Measurements from ENCODE around the gene TEAD1.

Gene TEAD1

DNA sequence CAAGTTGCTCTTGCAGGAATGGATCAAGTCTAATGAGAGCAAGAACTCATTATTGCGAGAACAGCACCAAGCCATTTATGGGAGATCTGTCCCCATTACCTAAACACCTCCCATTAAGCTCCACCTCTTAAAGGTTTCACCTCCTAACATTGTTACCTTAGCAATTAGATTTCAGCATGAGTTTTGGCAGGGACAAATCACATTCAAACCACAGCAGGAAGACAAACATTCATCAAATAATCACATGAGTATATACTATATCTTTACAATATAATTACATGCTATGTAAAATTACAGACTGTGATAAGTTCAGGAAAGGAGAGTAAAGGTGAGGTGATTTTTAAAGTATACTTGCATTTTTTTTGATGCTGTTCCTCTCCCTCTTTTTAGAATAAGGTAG, 6.6 kb upstream of the TEAD1 start:
- no peak for TF ChIP-seq TAF1 (IDR thresholded peaks at IDR 0.05; ENCODE audit: borderline replicate concordance, insufficient read depth, low read length)
- TF ChIP-seq FOXP2 (optimal IDR thresholded peaks at IDR 0.05; ENCODE audit: borderline replicate concordance, extremely low read depth, extremely low read length, insufficient read depth): no peak
- no peak for TF ChIP-seq POLR2AphosphoS5 (IDR thresholded peaks at IDR 0.05; ENCODE audit: low read depth, low read length)
- TF ChIP-seq, protein P1, sequence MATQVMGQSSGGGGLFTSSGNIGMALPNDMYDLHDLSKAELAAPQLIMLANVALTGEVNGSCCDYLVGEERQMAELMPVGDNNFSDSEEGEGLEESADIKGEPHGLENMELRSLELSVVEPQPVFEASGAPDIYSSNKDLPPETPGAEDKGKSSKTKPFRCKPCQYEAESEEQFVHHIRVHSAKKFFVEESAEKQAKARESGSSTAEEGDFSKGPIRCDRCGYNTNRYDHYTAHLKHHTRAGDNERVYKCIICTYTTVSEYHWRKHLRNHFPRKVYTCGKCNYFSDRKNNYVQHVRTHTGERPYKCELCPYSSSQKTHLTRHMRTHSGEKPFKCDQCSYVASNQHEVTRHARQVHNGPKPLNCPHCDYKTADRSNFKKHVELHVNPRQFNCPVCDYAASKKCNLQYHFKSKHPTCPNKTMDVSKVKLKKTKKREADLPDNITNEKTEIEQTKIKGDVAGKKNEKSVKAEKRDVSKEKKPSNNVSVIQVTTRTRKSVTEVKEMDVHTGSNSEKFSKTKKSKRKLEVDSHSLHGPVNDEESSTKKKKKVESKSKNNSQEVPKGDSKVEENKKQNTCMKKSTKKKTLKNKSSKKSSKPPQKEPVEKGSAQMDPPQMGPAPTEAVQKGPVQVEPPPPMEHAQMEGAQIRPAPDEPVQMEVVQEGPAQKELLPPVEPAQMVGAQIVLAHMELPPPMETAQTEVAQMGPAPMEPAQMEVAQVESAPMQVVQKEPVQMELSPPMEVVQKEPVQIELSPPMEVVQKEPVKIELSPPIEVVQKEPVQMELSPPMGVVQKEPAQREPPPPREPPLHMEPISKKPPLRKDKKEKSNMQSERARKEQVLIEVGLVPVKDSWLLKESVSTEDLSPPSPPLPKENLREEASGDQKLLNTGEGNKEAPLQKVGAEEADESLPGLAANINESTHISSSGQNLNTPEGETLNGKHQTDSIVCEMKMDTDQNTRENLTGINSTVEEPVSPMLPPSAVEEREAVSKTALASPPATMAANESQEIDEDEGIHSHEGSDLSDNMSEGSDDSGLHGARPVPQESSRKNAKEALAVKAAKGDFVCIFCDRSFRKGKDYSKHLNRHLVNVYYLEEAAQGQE (IDR thresholded peaks at IDR 0.05; ENCODE audit: insufficient read depth in 1 of 2, low read depth in 2 of 2, low read length in 2 of 2): no peak
- no peak for TF ChIP-seq SIN3A (IDR thresholded peaks at IDR 0.05; ENCODE audit: borderline replicate concordance, insufficient read depth, low read length)

DNA sequence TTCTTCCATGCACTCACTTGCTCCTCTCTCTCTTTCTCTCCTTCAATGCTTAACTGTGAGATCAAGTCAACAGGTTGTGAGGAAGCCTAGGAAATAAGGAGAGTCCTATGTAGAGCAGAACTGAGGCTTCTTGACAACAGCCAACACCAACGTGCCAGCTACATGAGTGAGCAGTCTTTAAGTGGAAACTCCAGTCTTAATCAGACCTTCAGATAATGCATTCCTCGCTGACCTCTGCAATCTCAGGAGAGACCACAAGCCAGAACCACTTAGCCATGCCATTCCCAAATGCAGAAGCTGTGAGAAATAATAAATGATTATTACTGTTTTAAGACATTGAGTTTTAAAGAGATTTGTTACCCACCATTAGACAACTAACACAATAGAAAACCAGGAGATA, 6.1 kb upstream of the TEAD1 start:
- TF ChIP-seq, protein P1 (IDR thresholded peaks at IDR 0.05; ENCODE audit: insufficient read depth in 1 of 2, low read depth in 2 of 2, low read length in 2 of 2): no peak
- TF ChIP-seq SIN3A (IDR thresholded peaks at IDR 0.05; ENCODE audit: borderline replicate concordance, insufficient read depth, low read length) (no peak), TAF1 (IDR thresholded peaks at IDR 0.05; ENCODE audit: borderline replicate concordance, insufficient read depth, low read length) (no peak), POLR2AphosphoS5 (IDR thresholded peaks at IDR 0.05; ENCODE audit: low read depth, low read length) (no peak), FOXP2 (optimal IDR thresholded peaks at IDR 0.05; ENCODE audit: borderline replicate concordance, extremely low read depth, extremely low read length, insufficient read depth) (no peak)

DNA sequence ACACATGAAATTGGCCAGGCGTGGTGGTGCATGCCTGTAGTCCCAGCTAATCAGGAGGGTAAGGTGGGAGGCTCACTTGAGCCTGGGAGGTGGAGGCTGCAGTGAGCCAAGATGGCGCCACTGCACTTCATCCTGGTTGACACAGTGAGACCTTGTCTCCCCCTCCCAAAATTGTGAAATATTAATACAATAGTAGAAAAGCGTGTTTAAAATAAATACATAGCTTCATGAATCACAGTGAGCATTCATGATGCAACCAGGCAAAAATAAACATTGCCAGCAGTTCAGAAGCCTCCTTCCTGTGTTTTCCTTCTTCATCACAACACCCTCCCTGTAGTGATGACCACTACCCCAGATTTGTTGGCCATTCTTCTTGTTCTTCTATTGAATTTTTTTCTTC, 4.3 kb upstream of the TEAD1 start:
- TF ChIP-seq SIN3A (IDR thresholded peaks at IDR 0.05; ENCODE audit: borderline replicate concordance, insufficient read depth, low read length) (no peak), POLR2AphosphoS5 (IDR thresholded peaks at IDR 0.05; ENCODE audit: low read depth, low read length) (no peak)

DNA sequence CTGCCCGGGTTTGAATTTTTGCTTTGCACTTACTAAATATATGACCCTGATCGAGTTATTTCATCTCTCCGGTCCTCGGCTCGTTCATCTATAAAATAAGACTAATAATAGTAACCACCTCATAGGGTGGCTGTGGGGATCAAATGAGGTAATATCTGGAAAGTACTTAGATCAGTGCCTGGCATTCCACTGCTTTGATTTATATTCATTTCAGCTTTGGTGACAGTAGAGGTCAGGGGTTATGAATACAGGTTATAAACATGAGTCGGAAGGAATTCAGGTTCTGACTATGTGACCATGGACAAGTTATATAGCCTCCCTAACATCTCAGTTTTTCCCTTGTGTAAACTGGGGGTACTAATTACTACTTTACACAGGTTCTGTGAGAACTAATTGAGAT, 2.9 kb upstream of the TEAD1 start:
- TF ChIP-seq POLR2AphosphoS5 (IDR thresholded peaks at IDR 0.05; ENCODE audit: low read depth, low read length): no peak
- TF ChIP-seq, protein P1 (IDR thresholded peaks at IDR 0.05; ENCODE audit: insufficient read depth in 1 of 2, low read depth in 2 of 2, low read length in 2 of 2): no peak
- no peak for TF ChIP-seq SIN3A (IDR thresholded peaks at IDR 0.05; ENCODE audit: borderline replicate concordance, insufficient read depth, low read length)
- TF ChIP-seq FOXP2 (optimal IDR thresholded peaks at IDR 0.05; ENCODE audit: borderline replicate concordance, extremely low read depth, extremely low read length, insufficient read depth): no peak
- TF ChIP-seq TAF1 (IDR thresholded peaks at IDR 0.05; ENCODE audit: borderline replicate concordance, insufficient read depth, low read length): no peak

DNA sequence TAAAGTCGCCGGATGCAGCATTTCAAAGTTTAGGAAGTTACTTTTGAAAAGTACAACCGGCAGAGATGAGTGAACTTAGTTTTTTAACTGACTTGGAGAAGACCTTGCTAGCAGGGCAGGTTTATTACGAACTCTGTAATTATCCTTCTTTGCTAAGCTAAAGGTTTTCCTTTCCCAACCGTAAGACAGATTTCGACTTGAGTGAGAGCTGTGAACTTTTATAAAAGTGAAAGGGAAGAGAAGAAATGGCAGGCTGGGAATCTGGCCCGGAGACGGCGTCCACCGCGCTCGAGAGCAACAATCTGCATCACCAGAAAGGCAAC, 659 bp upstream of the TEAD1 start:
- TF ChIP-seq FOXP2 (optimal IDR thresholded peaks at IDR 0.05; ENCODE audit: borderline replicate concordance, extremely low read depth, extremely low read length, insufficient read depth): no peak

DNA sequence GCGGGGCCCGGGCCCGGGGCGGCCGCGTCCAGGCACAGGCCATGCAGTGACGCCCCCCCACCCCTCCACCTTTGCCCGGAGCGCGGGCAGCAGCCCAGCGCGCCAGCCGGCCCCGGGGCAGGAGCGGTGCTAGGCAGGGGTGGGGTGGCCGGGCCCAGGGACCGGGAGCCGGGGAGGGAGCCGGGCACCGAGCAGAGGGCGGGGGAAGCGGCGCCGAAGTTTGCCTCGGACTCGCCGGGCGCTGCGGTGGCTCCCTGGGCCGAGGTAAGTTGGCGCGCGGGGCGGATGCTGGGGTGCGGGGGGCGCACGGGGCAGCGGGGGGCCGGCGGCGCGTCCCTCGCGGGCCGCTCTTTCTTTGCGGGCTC, 332 bp downstream of the TEAD1 start:
- no peak for TF ChIP-seq POLR2AphosphoS5 (IDR thresholded peaks at IDR 0.05; ENCODE audit: low read depth, low read length)
- no peak for TF ChIP-seq SIN3A (IDR thresholded peaks at IDR 0.05; ENCODE audit: borderline replicate concordance, insufficient read depth, low read length)
- TF ChIP-seq, protein P1 (IDR thresholded peaks at IDR 0.05; ENCODE audit: insufficient read depth in 1 of 2, low read depth in 2 of 2, low read length in 2 of 2): no peak
- TF ChIP-seq FOXP2 (optimal IDR thresholded peaks at IDR 0.05; ENCODE audit: borderline replicate concordance, extremely low read depth, extremely low read length, insufficient read depth): no peak
- no peak for TF ChIP-seq TAF1 (IDR thresholded peaks at IDR 0.05; ENCODE audit: borderline replicate concordance, insufficient read depth, low read length)
